Measurements from ENCODE around the gene SPATA12.

SPATA12 gene

GRCh38 chr3:57085211-57085610 lies 24.7 kb downstream of the SPATA12 start:
- DNase-seq: no peak

- DNase-seq: no peak
Measured at GRCh38 chr3:57086201-57086600, 25.7 kb downstream of the SPATA12 start.

GRCh38 chr3:57087361-57088092 lies 27.1 kb downstream of the SPATA12 start:
- no peak for DNase-seq

DNA sequence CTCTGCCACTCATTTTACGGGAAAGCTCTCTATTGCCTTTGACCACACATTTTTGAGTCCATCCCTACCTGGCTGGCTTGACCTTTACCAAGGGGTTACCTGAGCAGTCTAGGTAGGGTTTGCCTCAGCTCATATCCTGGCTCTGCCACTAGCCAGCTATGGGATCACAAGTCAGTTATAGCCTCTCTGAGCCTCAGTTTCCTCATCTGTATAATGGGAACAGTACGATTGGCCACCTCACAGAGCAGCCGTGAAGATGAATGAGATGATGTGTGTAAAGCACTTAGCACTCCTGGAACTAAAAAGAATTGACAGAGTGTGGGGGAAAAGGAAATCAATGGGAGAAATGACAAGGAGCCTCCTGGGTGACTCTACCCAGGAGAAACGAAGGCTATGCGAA lies 28.0 kb downstream of the SPATA12 start:
- DNase-seq: no peak

DNA sequence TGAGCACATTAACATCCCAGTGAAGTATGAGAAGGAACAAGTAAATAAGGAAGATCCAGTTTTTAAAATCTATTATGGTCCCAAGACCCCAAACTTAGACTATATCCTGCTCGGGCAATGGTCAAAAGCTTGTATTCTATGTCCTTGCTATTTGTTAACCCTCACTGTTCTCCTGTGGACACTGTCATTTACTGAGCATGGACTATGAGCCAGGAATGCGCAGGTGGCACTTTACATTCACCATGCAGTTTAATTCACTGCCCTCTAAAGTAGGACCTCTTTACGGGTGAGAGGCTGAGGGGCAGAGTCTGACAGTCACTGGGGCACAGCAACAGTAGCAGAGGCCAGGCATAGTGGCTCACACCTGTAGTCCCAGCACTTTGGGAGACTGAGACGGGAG lies 28.6 kb downstream of the SPATA12 start:
- DNase-seq: no peak

DNA sequence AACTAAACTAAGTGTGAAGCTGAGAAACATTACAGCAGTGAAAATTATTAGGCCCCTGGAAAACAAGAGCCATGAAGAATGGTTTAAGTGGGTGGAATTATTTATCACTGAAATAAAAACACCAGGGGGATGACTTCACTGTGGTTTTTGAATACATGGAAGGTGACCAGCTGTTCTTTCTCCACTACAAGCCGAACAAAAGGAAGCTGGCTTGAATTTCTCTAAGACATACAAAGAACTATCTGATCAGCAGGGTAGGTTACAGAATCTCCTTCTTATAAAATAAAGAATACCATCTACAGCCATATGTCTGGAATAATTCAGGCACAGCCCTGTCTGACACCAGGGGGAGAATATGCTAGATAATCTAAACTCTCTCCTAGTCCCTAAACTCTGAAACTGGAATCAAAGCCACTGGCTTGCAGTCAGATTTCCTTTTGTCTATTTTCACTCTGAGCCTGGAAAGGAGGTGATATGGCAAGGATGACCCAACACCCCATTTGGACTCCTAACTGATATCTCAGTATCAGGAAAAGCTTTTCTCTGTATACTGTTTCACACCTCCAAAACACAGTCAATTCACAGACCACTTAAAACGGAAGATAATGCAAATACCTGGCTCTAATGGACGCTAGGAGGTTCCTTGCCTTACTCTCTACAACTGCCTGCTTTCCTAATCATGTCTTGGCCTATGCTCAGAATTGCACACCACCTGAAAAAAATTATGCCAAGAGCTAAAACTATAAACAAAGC lies 31.2 kb downstream of the SPATA12 start:
- DNase-seq: no peak

- DNase-seq: no peak
Measured at GRCh38 chr3:57093489-57093888, 33.0 kb downstream of the SPATA12 start.

GRCh38 chr3:57093971-57094535 lies 33.6 kb downstream of the SPATA12 start:
- no peak for DNase-seq

DNA sequence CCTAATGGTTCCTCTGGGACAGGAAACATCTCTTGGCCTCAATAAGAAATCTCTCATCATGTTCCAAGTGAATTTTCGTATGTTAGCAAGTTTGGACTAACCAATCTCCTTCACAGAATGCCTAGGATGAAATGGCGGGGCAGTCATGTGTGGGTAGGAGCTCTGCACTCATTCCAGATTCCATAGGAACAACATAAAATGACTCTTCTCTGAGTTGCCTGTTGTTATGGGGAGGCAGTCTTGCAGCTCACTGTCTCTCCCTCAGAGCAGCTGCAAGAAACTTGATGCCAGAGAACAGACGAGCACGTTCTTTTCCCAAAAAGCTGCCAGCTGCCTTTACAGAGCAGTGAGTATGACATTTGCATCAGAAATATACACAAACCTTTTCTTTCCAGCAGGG lies 34.1 kb downstream of the SPATA12 start:
- DNase-seq: no peak

- DNase-seq: no peak
Measured at GRCh38 chr3:57095363-57095762, 34.9 kb downstream of the SPATA12 start.

GRCh38 chr3:57097536-57097935 lies 37.1 kb downstream of the SPATA12 start:
- DNase-seq: no peak

DNA sequence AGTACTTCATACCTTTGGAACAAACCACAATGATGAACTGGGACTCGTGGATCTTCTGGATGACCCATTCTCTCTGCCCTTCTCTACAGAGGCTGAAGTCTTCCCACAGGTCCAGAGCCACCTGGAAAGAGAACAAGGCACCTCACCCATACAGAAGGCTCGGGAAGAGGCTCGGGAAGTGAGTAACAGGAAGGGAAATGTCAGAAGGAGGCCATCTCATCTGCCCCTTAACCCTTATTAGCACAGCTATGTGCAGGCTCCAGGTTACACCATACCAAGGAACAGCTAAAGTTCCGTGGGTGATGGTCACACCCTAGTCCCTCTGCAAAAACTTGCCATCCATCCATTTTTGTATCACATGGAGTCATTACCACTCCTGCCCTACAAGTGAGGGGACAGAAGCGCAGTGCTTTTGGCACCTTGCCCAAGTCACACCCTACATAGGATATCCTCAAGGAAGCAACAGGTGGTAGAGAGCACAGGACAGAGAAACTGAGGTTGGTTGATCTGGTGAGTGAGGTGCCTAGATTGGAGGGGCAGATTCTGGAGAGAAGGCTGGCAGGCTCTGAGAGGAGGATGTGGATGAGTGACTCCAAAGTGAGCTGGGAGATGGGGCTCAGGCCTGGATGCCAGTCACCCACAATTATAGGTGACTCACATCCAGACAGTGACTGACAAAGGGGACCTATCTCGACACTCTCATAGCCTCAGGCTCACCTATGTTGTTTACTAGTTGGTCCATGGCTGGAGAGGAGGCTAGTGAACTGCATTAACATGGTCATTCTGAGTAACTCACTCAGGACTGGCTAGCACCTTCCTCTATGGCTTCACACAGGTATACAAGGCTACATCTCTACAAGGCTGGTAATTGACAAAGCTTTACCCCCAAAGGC lies 38.2 kb downstream of the SPATA12 start:
- no peak for DNase-seq

GRCh38 chr3:57100046-57100695 lies 39.7 kb downstream of the SPATA12 start:
- DNase-seq: peak; percentile 28 to 69

GRCh38 chr3:57105585-57105984 lies 45.1 kb downstream of the SPATA12 start:
- DNase-seq: no peak

GRCh38 chr3:57108684-57109083 lies 48.2 kb downstream of the SPATA12 start:
- no peak for DNase-seq

DNA sequence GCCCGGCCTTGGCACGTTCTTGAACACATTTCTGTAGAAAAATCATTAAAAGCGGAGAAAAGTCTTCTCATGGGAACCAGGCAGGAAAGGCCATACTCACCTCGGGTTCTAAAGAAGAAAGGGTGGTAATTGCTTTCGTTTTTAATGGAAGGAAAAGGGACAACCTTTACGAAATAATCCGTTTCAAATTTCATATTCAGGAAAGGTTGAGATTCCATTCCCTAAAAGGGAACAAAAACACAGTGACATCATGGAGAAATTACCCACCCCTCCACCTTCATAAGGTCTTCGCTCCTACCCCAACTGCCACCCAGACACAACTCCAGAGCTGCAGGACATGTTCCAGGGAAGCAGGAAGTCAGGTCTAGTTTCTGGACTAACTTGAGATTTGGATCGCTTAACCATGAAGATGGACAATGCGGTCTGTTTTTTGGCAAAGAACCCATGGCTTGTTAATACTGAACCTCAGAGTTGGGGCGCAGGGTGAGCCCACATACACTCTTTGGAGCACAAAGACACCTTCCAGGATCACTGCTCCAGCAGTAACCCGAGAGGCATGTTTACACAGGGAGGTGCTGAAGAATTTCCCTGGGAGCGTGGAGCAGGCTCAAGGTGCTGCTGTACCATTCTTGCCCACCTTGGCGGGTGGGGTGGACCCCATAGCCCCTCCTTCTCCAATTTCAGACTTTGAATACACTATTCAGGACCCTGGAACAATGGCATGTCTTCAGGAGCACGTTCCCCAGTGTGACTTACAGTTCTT lies 49.2 kb downstream of the SPATA12 start:
- no peak for DNase-seq

DNA sequence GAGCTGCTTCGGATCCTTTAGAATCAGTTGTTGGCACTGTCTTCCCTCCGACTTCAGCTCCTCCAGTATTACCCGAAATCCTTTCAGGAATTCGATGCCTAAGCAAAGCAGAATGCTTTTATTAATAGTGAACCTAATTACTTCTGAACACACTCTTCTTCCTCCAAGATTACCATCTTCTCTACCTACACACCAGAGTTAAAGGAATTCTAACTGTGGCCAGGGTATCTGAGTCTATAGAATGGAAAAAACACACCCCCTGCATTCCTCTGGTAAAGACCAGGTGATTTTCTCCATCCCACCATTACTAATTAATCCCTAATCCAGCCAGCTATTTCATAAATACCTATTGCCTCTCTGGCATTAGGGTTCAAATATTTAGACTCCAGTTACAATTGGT lies 49.8 kb downstream of the SPATA12 start:
- DNase-seq: no peak

DNA sequence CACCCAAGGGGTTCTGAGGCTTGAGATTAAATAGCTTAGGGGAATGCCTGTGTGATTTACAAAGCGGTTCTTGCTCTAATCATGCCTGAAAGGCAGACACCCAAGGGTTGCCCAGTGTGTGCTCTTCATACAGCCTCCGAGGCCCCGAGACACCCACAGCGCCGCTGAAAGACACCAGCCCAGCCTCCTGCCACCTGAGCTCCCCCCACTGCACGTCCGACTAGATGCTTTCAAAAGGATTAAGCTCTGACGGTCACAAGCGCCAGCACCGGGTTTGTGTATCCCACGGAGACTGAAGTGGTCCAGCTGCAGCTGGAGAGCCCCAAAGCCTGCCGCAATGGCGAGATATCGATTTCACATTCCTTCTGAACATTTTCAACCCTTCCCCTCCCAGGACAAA lies 50.3 kb downstream of the SPATA12 start:
- no peak for DNase-seq

GRCh38 chr3:57112206-57112605 lies 51.7 kb downstream of the SPATA12 start:
- DNase-seq: no peak

DNA sequence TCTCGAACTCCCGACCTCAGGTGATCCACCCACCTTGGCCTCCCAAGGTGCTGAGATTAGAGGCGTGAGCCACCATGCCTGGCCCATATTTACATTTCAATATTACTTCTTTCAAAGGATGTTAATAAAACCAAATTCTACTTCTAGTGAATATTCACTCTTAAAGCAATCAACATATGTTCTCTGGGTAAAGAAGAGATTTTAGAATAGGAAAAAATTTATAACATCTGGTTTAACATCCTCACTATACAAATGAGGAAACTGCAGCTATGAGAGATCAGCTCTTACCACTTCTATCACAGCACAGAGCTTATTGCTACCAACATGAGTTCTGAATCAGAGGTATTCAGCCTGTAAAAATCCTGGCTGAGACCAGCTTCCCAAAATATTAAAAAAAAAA lies 56.0 kb downstream of the SPATA12 start:
- no peak for DNase-seq

DNA sequence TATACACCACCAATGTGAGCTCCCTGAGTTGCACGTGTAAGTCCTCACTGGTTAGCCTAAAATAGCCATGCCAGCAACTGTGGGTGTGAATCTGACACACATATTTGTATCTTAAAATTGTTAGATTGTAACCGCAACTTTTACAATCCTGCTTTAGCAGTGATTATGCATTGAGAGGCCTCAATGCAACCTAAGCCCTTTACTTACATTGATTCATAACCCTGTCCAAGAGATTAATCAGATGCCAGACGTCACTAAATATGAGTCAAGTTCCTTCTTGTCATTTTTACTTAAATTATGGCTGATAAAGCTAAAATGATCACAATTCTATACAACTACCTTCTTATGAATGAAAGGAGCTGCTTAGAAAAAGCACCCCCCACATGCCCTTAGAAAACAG lies 57.8 kb downstream of the SPATA12 start:
- no peak for DNase-seq

DNA sequence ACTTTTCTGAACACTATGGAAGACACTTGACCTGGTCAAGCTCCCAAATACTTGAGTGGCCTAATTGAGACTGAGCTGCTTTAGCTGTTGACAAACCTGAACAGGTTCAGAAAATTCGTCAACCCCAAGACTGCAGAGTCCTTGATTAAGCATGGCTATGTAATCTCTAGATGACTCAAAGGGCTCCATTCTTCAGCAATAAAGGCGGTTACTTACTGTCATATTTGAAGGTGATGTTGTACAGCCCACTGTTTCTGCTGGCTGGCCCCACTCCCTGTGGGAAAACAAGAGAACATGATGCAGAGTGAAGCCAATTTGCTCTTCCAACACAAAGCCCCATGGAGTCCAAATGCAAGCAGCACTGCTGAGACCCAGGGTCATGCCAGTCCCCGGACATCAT lies 59.6 kb downstream of the SPATA12 start:
- DNase-seq: no peak
